ENCODE results near the gene ERC2.

Gene ERC2

DNA sequence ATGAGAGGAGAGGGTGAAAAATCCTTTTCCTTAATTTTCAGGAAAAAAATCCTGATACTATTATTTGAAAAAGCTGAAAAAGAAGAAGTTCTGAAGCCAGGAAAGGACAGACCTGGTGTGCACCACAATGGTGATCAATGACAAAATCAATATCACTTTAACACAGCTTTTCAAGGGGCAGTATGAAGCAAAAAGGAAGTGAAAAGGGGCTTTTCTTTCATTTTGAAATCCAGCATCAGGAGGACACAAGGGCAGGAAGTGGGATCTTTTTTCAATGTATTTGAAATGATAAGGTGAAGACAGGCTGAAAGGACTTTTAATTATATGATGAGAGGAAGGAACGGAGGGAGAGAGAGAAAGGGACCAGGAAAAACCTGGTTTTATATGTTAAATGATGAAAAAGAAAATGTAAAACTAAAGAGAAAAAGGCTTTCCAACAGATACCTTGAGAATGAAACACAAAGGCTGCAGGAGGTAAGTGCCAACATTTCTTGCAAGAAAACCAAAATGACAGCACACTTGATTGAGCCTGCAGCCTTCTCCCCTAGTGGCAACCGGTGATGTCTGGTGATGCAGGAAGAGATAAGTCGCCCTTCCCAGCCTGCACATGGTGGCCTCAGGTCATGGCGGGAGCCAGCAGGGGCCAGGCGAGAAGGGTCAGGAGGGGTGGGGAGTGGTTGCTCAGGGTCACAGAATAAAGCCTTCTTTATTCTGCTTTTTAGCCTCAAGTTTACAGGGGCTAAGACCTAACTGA lies 744.4 kb downstream of the ERC2 start:
- no peak for DNase-seq (ENCODE audit: low read depth in 2 of 3, low spot score in 1 of 3)

GRCh38 chr3:55721716-55722484 lies 746.4 kb downstream of the ERC2 start:
- DNase-seq (ENCODE audit: low read depth in 2 of 3, low spot score in 1 of 3): no peak

DNA sequence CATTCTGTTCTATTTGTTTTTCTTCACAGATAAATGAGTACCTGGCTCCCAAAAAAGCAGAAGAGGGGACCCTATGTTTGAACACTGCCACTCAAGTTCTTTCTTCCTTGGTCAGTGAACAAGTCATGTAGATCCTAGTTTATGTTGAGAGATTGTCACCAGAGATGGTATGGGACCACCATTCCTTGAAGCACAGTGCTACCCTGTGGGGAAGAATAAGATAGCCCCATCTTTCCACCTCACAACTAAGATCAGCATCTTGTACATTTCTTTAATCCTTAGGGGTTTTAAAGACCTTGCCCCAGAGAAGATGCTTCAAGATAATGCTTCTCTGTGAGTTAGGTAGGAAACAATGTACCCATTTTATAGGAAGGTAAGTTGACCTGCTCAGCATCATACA lies 747.7 kb downstream of the ERC2 start:
- DNase-seq (ENCODE audit: low read depth in 2 of 3, low spot score in 1 of 3): no peak

DNA sequence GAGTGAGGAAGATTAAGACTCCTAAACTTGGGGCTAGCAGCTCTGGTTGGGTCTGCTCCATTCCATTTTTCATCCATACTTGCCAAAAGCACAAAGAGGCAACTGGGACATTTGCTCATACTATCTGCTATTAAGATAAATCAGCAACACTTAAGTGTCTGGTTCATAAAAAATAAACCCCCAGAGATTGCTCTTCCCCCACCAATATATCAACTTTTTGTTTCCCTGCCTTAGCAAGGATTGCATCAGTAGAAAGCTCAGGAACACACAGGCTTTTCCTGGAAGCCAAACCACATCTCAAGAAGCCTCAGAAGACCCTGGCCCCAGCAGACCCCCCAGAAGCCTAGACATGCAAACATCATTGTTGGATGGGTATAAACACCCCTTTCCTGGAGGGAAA lies 748.8 kb downstream of the ERC2 start:
- no peak for DNase-seq (ENCODE audit: low read depth in 2 of 3, low spot score in 1 of 3)

- no peak for DNase-seq (ENCODE audit: low read depth in 2 of 3, low spot score in 1 of 3)
Measured at GRCh38 chr3:55719006-55719405, 749.3 kb downstream of the ERC2 start.

- DNase-seq (ENCODE audit: low read depth in 2 of 3, low spot score in 1 of 3): no peak
Measured at GRCh38 chr3:55718521-55718921, 749.7 kb downstream of the ERC2 start.

DNA sequence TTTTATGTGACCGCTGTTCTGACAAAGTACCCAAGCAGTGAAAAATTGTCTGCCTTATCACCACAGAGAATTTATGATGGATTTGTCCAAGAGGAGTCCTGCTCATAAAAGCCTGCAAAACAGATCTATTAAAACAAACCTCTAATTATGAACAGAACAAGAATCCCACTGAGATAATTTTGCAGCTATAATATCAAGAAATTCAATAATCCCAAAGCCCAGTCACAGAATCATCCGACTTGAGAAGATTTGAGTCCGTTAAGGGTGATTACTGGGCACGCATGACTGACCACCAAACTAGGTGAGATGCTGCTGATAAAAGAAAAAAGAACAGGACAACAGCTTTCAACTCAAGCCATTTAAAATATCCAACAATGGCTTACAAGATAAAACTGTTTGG lies 750.2 kb downstream of the ERC2 start:
- DNase-seq (ENCODE audit: low read depth in 2 of 3, low spot score in 1 of 3): no peak

DNA sequence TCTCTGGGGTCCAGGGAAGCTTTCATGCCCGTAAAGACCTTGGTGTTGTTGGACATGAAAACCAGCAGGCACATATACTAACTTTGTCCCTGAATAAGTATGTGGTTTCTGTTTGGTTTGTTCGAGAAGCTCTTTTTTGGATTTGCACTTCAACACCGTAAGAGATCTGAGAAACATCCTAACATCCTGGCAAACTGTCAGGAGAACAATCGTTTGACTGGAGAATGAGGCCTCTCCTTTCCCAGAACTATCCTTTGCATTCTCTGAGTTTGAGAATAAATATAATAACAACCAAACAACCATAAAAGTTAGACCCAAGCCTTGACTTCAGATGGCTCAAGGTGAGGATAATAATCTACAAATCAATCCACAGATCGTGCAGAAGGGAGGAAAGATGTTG lies 750.8 kb downstream of the ERC2 start:
- no peak for DNase-seq (ENCODE audit: low read depth in 2 of 3, low spot score in 1 of 3)

GRCh38 chr3:55716611-55717225 lies 751.5 kb downstream of the ERC2 start:
- no peak for DNase-seq (ENCODE audit: low read depth in 2 of 3, low spot score in 1 of 3)

DNA sequence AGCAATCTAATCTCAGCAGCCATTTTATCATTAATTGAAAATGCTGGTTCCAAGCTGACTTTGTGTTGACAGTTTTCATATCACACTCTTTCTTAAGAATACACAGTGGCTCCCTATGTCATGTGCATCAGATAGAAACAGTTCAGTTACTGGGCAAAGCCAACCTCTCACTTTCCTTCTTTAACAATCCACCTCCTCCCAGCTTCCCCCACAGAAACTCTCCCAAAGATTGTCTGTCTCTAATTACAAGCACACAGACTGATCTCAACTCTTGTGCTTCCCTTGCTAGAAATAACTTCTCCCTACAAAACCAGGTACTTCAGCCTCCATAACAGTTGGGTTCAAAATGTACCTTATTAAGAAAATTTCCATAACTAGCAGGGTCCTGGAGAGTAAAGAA lies 752.2 kb downstream of the ERC2 start:
- no peak for DNase-seq (ENCODE audit: low read depth in 2 of 3, low spot score in 1 of 3)

DNA sequence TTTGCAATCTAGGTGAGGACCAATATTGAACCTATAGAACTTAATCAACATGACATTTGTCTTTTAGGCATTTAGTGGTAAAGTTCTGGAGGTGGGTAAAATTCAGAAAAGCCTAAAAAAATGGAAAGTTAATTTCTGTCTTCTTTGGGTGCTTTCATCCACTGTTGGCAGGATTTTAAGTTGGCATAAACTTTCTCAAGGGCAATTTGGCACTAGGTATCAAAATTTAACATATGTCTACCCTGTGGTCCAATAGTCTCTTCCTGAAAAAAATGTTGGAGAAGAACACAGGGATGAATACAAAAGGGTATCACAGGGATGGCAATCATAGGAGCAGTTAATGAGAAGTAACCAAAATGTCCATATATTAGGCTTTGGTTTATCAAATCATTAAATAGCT lies 754.2 kb downstream of the ERC2 start:
- DNase-seq (ENCODE audit: low read depth in 2 of 3, low spot score in 1 of 3): no peak

GRCh38 chr3:55711646-55712045 lies 756.6 kb downstream of the ERC2 start:
- DNase-seq (ENCODE audit: low read depth in 2 of 3, low spot score in 1 of 3): no peak

- DNase-seq (ENCODE audit: low read depth in 2 of 3, low spot score in 1 of 3): no peak
Measured at GRCh38 chr3:55709411-55710012, 758.8 kb downstream of the ERC2 start.

- DNase-seq (ENCODE audit: low read depth in 2 of 3, low spot score in 1 of 3): no peak
Measured at GRCh38 chr3:55708921-55709320, 759.3 kb downstream of the ERC2 start.

DNA sequence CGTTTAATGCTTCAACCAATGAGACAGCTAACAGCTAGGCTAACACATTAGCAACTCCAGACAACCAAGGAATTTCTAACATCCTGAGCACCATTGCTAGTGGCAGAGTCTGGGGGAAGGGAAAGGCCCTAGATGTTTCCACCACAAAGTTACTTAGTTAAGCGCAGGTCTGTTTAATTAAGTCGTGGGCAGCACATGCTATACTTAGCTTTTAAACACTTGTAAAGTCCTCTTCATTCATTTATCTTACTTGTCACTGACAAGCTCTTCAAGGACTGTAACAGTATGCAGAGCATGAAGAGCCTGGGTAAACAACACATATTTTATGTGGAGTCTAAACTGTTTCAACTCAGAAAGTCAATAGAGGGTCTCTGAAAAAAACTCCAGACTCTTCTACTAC lies 760.0 kb downstream of the ERC2 start:
- DNase-seq (ENCODE audit: low read depth in 2 of 3, low spot score in 1 of 3): no peak

- no peak for DNase-seq (ENCODE audit: low read depth in 2 of 3, low spot score in 1 of 3)
Measured at GRCh38 chr3:55704521-55704920, 763.7 kb downstream of the ERC2 start.

DNA sequence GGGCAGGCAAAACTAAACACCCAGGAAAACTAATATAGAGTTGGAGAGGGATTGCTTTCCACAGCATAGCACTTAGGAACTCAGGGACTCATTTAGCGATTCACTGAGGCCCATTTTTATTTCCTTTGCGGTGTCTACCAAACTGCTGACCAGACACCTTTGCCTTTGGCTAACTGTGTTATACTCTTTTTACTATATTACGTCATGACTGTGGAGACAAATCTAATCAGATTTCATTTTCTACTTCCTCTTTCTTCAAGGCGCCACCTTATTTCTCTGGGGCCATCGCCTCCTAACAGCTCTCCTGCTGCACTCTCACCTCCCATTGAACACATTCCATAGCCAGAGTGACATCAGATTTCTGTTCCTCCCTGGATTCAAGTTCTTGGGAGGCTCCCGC lies 765.4 kb downstream of the ERC2 start:
- DNase-seq (ENCODE audit: low read depth in 2 of 3, low spot score in 1 of 3): no peak

- no peak for DNase-seq (ENCODE audit: low read depth in 2 of 3, low spot score in 1 of 3)
Measured at GRCh38 chr3:55701997-55702396, 766.3 kb downstream of the ERC2 start.

DNA sequence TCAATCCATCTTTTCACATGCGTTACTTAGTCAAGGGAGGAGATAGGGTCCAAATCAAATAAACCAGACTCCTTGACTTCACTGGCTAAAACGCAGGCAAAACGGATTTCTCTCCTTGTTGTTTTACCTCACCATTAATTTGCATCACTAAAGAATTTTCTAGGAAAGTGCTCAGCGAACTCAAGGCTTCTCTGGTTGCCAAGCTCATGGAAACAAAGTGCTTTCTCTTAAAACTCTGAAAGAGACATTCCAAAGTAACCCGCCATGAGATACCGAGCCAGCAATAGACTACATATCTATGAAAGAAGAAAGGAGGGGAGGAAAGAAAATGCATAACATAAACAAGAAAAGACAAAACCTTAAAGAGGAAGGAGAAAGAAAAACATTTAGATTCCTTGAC lies 769.4 kb downstream of the ERC2 start:
- DNase-seq (ENCODE audit: low read depth in 2 of 3, low spot score in 1 of 3): no peak

GRCh38 chr3:55697177-55697865 lies 770.9 kb downstream of the ERC2 start:
- DNase-seq (ENCODE audit: low read depth in 2 of 3, low spot score in 1 of 3): no peak

GRCh38 chr3:55692957-55693558 lies 775.2 kb downstream of the ERC2 start:
- no peak for DNase-seq (ENCODE audit: low read depth in 2 of 3, low spot score in 1 of 3)

All from stimulated activated CD4-positive, alpha-beta T cell treated with anti-CD3 and anti-CD28 coated beads, Interleukin-12 subunit alpha, Interleukin-12 subunit beta, amount 100 ng/mL, for 48 hours (primary cell).